Myocyte (in vitro differentiated cells): ENCODE measurements around the gene CHST5. TPM values are rescaled to one million over a fixed set of nuclear protein-coding genes. Genes with fewer than 3 reads are reported as not detected.

ENCODE experiments used
- DNase-seq: peaks from one replicate; pipeline ENCODE4 v3.0.0-alpha.2; 2012; ENCODE audit warnings: low read depth
- total RNA-seq: library from RNA; depleted of rRNA; stranded (reverse); fragments of >200 nt; gene quantifications from 2 replicates; pipeline ENCODE4 v1.2.3, GENCODE V29; 2014

The CHST5 gene
- total RNA-seq, 1 donor from 2014 or later, result not detected

DNA sequence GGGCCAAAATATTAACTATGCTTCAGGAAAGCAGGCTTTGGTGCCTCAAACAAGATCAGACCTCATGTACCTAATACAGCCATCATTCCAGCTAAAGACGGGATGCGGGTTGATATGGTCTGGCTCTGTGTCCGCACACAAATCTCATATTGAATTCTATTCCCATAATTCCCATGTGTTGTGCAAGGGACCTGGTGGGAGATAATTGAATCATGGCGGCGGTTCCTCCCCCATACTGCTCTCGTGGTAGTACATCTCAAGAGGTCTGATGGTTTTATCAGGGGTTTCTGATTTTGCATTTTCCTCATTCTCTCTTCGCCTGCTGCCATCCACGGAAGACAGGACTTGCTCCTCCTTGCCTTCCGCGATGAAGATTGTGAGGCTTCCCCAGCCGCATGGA is 21.6 kb downstream of the CHST5 start:
- DNase-seq, result no peak

DNA sequence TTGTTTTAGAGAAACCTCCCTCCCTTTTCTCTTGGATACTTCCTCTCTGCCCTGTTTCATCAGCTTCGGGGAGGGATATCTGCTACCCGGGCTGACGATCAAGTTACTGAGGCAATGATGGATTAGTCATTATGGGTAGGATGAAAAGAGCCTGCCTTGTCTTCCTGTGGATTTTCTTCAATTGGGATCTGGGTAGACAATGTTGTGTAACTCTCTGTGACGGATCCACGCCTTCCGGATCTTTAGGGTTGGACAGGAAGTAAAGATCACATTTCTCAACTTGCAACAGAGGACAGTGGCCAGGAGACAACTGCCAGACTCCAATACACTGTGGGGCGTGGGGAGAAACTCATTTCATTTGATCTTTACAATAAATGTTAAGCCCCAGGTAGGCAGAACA is 29.3 kb downstream of the CHST5 start:
- DNase-seq, result peak; percentile 68

DNA sequence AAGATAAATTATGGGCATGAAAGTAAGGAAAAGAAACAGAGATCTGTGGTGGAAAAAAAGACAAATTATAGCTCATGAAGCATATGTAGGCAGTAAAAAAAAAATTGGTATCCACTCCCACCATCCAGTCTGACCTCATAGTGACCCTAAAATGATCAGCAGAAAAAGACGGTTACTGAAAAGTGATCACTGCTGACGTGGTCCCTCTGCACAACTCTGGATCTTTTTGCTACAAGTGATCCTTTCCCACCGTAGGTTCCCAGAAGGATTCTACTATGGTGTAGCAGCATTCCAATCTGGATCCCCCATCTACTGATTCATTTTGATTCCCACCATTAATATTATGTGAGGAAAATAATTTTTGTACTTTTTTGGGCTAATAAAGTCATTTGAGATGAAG is 29.8 kb downstream of the CHST5 start:
- DNase-seq, result no peak

DNA sequence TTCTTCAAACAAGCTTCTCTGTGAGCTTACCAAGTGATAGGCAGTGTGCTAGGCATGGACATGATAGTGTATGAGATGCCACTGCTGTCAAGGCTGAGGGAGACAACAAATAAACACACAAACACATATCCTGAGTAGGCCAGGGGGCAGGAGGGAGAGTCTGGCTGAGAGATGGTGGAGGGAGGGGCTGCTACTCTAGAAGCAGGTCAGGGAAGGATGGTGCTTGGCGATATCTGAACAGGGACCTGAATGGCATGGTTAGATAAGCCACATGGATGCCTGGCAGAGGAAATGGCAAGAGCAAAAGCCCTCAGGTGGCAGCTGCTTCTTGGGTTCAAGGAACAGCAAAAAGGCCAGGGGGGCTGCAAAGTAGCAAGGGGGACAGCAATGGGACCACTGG is 32.1 kb downstream of the CHST5 start:
- no peak for DNase-seq

DNA sequence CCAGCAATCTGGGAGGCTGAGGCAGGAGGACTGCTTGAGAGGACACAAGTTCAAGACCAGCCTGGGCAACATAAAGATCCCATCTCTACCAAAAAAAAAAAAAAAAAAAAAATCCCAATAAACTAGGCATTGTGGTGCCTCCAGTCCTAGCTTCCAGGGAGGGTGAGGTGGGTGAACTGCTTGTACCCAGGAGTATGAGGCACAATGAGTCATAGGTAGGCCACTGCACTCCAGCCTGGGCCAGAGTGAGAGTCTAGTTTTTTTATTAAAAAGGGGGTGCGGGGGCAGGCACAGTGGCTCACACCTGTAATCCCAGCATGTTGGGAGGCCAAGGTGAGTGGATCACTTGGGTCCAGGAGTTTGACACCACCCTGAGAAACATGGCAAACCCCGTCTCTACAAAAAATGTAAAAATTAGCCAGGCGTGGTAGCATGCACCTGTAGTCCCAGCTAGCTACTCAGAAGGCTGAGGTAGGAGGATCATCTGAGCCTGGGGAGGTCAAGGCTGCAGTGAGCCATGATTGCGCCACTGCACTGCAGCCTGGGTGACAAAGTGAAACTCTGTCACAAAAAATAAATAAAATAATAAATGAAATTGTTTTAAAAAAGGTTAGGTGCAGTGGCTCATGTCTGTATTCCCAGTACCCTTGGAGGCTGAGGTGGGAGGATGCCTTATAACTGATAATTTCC is 32.8 kb downstream of the CHST5 start:
- no peak for DNase-seq

DNA sequence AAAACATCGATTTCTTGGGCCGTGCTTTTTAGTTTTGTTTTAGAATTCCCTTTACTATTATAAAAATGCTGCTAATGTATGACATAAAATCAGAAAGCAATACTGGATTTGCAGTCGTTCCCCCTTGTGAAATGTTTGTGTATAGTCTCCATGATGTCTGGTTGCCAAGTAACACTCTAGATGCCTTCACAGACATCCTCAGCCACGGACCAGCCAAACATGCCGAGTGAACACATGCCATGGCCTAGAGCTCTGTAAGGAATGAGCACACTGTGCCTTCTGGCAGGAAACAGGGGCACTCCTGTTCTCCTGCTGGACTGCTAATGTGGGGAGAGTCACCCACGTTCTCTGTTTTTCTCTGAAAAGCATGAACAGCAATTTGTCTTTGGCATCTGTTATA is 34.1 kb downstream of the CHST5 start:
- DNase-seq, result peak; percentile 74

DNA sequence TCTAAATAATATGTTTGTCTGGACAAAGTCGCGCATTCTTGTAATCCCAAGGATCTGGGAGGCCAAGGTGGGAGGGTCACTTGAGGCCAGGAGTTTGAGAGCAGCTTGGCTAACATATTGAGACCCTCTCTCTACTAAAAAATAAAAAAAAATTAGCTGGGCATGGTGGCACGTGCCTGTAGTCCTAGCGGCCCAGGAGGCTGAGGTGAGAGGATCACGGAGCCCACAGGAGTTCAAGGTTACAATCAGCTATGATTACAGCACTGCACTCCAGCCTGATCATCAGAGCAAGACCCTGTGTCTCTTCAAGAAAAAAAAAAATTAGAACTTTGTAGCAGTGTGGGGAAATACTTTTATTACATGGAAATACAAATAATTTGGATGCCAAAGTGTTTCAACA is 34.5 kb downstream of the CHST5 start:
- DNase-seq, result no peak

DNA sequence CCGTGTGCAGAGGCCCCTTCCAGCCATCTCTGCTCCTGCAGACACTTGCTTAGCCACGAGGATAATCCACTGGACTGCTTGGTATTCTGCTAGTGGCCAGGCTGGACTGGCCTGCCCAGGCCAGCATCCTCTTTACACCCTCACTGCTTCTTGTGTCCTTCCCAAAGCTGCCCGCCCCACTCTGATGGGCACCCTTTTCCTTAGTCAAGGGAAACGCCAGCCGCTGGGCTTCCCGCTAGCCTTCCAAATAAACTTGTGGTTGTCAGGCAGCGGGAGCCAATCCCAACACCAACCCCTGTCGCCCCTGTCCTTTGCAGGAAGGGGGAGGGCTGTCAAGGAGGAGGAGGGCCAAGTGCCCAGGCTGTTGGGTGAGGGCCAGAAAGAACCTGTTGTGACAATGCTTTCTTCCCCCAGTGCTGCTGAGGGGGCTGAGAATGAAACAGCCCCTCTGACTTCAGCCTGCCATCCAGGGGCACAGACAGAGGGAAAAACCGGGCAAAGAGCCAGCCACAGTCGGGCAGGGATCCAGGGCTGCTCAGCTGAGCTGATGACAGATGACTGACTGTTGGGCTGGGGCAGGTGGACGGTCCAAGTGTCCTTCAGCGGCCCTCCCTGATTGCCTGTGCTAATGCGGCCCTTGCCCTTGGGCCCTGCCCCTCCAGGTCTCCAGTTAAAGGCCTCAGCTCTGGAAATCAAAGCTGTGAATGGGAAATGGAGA is 37.1 kb downstream of the CHST5 start:
- DNase-seq, result peak; percentile 82

DNA sequence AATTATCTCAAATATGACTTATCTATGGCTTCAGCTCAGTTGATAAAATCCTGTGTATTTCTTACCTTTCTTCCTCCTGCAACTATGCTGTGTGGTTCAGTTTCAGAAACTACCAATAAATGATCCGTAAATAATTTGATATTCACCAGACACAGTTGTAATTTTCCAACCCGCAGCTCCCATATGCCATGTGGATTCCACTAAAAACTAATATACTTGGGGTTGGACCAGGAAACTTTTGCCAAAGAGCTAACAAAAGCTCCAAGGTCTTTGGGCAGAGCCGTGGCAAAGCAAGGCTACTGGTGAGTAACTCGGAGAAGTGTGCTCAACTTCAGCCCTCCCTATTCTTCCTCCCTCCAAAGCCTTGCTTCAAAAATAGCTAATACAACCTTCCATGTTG is 38.4 kb downstream of the CHST5 start:
- no peak for DNase-seq

DNA sequence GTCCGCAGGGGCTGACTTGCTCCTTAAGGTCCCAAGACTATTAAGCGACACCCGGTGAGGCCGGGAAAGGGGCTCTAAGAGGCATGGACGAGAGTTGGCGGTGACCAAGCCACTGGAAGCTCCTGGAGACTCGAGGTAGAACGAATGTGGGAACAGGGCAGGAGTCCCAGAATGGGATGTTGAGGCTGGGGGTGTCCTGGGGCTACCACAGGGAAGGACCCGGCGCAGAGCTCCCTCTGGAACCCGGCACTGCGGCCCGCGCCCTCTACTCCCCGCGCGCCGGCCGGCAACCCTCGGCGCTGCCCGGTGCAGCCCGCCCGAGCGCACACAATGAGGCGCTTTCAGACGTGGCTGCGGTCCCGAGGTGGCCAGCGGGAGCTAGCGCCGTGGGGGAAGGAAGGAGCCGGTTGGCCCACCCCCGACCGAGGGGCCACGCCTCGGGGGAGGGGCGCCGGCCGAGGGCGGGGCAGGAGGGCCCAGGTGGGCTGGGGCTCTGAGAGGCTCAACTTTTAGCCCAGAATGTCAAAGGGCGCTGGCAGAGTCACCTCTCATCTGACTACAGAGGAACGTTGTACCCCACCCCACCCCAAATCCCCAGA is 40.7 kb downstream of the CHST5 start, which contains the start of gene CHST6:
Gene CHST6, minus strand, starts transcription at position 366 of the 599 bp plus-strand sequence. CDS start 15,613 bp downstream, outside the sequence.
- DNase-seq, result no peak

DNA sequence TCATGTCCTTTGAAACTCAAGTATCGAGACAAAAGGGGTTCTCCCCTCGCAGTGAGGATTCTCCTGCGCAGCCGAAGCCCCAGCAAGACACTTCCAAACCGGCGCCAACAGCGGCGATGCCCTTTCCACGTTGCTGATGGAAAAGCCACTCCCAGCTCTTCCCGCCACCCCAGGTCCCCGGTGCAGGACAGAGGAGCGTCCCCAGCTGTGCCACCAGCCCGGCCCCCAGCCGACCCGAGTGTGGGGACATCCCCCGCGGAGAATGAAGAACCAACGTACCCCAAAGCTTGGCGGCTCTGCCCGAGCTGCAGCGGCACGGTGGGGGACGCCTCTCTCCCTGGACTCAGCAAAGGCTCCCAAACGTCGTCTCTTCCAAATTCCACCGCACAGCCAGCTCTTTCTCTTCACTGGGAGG is 41.2 kb downstream of the CHST5 start:
- no peak for DNase-seq

DNA sequence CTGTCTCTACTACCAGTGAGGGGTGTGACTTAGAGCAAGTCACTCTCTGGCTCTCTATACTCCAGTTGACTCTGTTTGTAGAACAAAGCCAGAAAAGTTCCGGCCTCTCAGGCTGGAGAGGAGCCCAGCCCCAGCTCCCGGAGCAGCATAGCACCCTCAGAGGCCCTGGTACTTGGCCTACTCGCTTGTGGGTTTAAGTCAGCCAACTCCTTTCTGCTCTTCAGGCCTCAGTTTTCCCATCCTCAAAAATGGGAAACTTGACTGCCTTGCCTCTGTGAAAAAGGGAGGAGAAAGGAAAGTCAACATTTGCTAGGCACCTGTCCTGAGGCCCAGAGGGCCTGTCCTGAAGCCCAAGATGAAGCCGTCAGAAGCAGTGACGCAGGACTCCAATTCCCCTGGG is 41.7 kb downstream of the CHST5 start:
- DNase-seq, result no peak

DNA sequence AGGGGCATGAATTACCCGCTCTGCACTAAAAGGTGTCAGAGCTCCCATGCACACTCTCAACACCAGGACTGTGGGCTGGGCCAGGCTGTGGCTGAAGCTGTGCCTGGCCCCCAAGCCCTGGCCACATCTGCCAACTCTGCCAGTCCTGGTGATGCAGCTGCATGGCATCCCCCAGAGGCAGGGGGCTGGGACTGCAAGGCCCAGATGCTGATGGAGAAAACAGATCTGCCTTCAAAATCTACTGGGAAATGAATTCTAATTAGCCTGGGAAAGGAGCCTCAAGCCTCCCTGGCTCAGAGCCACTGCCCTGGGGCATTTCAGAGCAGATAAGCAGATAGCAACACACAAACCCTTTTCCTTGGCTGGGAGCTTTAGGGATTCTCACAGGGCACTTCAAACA is 44.0 kb downstream of the CHST5 start:
- DNase-seq, result no peak

DNA sequence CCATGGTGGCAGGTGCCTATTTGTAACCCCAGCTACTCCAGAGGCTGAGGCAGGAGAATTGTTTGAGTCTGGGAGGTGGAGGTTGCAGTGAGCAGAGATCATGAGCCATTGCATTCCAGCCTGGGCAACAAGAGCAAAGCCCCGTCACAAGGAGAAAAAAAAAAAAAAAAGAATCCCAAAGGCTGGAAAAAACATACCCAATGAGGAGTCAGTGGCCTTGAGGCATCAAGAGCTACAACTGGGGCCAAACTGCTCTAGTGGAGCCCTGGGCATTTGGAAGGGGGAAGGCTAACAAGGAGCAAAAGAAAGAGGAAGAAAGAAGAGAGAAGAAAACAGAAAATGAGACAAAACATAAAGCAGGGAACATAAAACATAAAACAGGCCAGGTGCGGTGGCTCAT is 47.6 kb downstream of the CHST5 start:
- DNase-seq, result no peak

DNA sequence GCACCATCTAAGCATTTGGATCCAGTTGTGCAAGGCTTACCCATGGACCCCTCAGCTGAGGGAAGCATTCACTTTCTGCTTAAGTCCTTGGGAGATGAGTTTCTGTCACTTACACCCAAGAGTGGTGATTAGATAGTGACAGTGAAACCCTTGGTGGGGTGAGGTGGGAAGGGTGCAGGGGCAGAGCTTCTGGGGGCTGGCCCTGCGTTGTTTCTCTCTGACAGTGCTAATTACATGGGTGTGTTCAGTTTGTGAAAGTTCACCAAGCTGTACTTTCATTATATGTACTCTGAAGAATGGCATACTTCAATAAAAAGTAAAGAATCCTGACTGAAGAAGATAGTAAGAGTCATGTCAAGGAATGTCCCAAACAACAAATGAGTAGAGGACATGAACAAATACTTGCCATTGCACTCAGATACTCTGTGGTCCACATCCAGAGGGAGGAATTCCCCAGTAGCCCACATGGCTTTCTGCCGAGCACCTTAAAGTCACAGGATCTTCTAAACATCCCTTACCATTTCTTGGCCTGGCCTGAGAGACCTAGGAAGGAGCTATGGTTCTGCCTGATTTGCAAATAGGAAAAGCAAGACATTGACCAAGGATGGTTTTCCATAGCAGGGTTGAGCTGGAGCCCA is 49.1 kb downstream of the CHST5 start:
- peak; percentile 54 for DNase-seq

DNA sequence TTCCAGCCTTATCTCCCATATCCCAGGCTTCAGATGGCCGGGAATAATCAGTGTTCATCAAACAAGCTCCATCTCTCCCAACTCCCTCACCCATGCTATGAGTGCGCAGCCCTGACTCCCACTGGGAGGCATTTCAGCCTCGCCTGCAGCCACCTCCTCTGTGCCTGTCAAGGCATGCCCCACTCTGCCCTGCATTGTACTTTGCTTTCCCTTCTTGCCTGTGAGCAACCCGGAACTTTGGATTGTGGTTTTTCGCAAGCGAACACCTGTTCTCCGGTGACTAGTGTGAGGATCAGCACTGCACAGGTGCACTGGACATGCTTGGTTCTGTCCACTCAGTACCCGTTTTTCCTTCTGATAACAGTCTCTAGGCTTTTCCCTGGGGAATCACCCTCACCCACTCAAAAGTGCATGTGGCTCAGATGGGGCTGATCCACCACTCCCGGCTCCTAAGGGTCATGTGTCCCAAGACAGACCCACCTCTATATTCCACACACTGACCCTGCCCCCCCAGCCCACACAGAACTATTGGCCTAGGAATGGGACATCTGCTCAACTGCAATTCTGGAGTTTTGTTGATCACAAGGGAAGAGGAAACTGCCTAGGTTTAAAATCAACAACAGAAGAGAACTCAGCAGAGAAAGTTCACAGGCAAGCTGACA is 49.8 kb downstream of the CHST5 start:
- peak; percentile 85 for DNase-seq

DNA sequence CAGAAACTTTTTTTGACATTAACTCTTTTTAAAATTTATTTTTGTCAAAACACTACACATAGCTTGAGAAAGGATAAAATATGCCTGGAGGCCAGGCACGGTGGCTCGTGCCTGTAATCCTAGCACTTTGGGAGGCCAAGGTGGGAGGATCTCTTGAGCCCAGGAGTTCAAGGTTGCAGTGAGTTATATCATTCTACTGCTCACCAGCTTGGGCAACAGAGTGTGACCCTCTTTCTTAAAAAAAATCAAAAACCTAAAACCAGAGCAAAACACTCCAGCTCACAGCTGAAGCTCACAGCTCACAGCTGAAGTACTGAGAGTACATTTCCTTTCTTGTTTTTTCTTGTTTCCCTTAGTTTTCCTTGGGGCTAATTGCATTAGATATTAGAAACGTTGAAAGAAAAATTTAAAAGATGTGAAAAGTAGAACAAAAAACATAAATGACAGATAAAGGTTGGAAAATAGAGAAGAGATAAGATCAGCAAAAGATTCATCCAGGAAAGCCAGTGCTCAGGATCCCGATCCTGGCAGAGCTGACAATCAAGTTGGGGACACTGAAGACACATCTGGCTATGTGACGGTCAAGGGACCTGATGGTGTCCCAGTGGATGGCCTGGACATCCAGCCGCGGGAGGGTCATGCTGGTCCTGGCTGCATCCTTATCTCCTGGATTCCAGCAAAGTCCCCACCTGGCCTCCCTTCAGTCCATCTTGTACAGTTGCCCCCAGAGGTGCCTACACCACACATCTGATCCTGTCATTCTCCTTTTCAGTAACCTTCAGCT is 50.5 kb downstream of the CHST5 start:
- DNase-seq, result no peak

DNA sequence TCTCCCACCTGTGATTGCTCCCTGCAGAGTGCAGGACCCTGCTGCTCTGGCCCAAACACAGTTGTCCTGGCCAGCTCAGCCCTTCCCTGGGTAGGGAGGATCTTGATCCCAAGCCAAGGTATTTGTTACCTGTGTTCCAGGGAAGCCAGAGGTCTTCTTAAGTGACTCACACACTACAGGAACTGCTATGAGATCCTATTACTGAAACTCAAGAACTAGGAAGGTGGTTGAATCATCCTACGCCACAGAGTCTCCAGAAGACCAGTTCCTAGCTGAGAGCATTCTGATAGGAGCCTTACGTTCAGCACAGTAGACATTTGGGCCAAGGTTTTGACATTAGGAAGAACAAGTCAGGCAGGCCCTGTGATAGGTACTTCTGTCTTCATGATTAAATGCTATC is 52.7 kb downstream of the CHST5 start:
- DNase-seq, result no peak

DNA sequence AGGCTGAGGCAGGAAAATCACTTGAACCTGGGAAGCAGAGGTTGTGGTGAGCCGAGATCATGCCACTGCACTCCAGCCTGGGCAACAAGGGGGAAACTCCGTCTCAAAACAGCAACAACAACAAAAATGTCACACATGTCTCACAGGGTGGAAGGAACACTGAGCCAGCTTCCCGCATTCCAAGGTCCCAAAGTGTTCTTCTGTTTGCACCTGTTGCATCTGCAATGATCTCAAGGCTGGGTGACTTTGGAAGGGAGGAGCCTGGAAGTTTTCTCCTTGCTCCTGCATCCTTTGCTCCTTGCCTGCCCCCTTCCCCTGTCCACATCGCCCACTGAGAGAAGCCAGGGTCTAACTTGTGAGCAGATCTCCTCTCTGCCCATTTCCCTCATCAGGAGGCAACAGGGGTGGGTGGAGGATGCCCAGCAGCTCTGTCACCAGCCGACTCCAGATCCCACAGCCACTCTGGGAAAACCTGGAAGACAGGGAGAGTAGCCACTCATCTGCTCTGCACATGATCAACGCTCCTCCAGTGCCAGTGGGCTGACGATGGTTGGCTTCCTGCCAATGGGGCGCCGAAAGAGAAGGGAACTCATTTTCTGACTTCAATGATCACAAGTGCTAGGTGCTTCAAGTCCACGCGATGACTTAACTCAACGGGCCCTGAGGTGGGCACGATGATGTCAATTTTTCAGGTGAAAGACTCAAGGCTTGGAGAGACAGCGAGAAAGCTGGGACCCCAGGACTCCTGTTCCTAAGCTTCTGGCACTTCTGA is 53.3 kb downstream of the CHST5 start:
- no peak for DNase-seq

DNA sequence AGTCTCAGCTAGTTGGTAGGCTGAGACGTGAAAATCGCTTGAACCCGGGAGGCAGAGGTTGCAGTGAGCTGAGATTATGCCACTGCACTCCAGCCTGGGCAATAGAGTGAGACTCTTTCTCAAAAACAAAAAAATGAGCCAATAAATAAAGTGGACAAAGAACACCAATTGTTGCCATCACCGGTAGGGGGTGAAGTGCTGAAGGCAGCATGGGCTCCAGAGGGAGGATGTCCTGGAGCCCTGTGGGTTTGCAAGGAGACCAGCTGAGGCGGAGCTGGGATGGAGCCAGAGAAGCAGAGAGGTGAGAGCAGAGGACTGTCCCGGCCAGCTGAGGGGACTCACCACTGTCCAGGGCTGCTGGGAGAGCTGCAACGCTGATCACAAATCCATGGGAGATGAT is 54.4 kb downstream of the CHST5 start:
- no peak for DNase-seq
